Coronary artery (tissue), 2 donors: ENCODE measurements around the gene USP10.

ENCODE experiments used
- DNase-seq: peaks from one replicate; pipeline ENCODE4 v3.0.0-alpha.2; 2017; ENCODE audit warnings: low spot score
- H3K27ac ChIP-seq, 2 donors: fragments of 200-600 bp; sonication (generic); one replicate each; pipeline ENCODE4 v1.5.1; 2016 to 2019
- H3K4me3 ChIP-seq: fragments of 200-600 bp; sonication (generic); 2 replicates; pipeline ENCODE4 v1.5.1; 2016; ENCODE audit warnings: mild to moderate bottlenecking, moderate library complexity
- CTCF ChIP-seq: fragments of 200-600 bp; sonication (generic); IDR thresholded peaks from one replicate; pipeline ENCODE4 v1.5.1; 2019; ENCODE audit warnings: antibody characterized with exemption

USP10 gene

DNA sequence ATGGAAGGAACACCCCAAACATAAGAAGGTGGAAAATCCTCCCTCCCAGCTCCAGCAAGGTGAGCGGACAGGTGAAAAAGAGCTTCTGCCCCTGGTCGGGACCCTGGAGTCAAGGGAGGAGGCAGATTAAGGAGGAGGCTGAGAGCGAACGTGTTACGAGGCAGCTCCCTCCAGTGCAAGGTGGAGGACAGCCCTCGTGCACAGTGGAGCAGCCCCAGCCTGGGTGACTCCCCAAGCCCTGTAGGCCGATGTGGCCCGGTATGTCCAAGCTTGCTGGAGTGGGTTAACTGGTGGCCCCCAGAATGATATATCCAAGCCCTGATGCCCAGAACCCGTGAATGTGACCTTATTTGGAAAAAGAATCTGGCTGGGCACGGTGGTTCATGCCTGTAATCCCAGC, 104.5 kb downstream of the USP10 start:
- H3K4me3 ChIP-seq, result no peak overlapping the region
- H3K27ac ChIP-seq, result no peak overlapping the region
- no peak for DNase-seq
- no peak for TF ChIP-seq CTCF

- Histone ChIP-seq H3K27ac (peak overlapping the region in 1 of 2 donors; percentile 46), H3K4me3 (peak overlapping the region; percentile 45)
- TF ChIP-seq CTCF, result no peak
- DNase-seq, result no peak
Measured at GRCh38 chr16:84806256-84806889, 106.6 kb downstream of the USP10 start.

GRCh38 chr16:84806890-84807258, 107.1 kb downstream of the USP10 start:
- peak overlapping the region in 1 of 2 donors; percentile 46 for H3K27ac ChIP-seq
- no peak for TF ChIP-seq CTCF
- DNase-seq, result no peak
- peak overlapping the region; percentile 45 for H3K4me3 ChIP-seq

DNA sequence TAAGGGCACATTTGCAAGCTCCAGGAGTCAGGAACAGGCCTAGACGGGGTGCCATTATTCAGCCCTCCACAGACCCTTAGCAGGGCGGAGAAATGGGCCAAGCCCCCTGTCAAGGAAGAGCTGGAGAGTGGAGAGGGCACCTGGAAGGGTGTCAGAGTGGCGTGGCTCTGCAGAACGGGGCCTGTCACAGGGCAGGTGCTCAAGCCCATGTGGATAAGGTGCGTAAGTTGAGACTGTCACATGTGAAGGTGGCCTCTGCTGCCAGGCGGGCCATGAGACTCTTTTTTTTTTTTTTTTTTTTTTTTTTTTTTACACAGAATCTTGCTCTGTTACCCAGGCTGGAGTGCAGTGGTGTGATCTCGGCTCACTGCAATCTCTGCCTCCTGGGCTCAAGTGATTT, 108.0 kb downstream of the USP10 start:
- no peak for DNase-seq
- TF ChIP-seq CTCF, result no peak
- no peak overlapping the region for H3K4me3 ChIP-seq
- no peak overlapping the region for H3K27ac ChIP-seq

DNA sequence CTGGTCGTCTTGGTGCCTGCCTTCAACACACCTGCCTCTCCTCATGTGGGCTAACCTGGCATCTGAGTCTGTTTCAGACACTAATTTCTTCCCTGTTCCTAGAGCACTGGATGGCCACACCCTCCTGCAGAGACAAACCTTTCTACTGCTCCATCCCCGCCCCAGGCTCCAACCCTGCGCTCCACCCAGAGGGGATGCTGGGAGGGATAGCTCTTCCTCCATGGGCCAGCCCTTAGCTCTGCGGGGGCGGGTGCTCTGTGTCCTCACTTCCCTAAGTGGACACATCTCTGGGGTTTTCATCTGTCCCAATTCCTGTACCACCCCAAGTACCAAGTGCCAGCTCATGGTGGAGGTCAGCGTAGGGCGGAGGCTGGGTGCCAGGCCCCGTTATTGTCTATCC, 109.0 kb downstream of the USP10 start:
- Histone ChIP-seq H3K4me3 (no peak overlapping the region), H3K27ac (no peak overlapping the region)
- no peak for TF ChIP-seq CTCF
- no peak for DNase-seq

- DNase-seq, result no peak
- Histone ChIP-seq H3K27ac (peak overlapping the region in 1 of 2 donors; percentile 72), H3K4me3 (no peak overlapping the region)
- TF ChIP-seq CTCF, result no peak
Measured at GRCh38 chr16:84810518-84811273, 110.9 kb downstream of the USP10 start.

GRCh38 chr16:84811529-84811928, 111.7 kb downstream of the USP10 start:
- Histone ChIP-seq H3K4me3 (no peak overlapping the region), H3K27ac (peak overlapping the region in 1 of 2 donors; percentile 72)
- no peak for DNase-seq
- TF ChIP-seq CTCF, result no peak
